CD14-positive monocyte (primary cell): ENCODE results near the gene CDCA3. TPM values are rescaled to one million over a fixed set of nuclear protein-coding genes. Genes with fewer than 3 reads are reported as not detected.

Source experiments
- DNase-seq, 3 donors: peaks; one replicate each; pipeline ENCODE4 v3.0.0-alpha.2; 2011 to 2022
- H2AFZ ChIP-seq: 2 replicates; pipeline ENCODE4 v1.6.0; 2012; ENCODE audit warnings: mild to moderate bottlenecking, low read depth, low read length, inconsistent platforms; ENCODE audit not compliant: insufficient read depth, poor library complexity, severe bottlenecking
- H3K27ac ChIP-seq, 2 donors: 1 replicate in 1 of 2; 2 replicates in 1 of 2; pipeline ENCODE4 v1.5.1; 2012 to 2013; ENCODE audit warnings: low read length in 2 of 2, control low read depth in 1 of 2, inconsistent platforms in 1 of 2, low read depth in 1 of 2, mild to moderate bottlenecking in 1 of 2
- H3K27me3 ChIP-seq, 2 donors: one replicate each; pipeline versions ENCODE4 v1.6.0 to v1.6.1; 2011 to 2013; ENCODE audit warnings: low read length in 2 of 2; ENCODE audit not compliant: control insufficient read depth in 2 of 2, insufficient read depth in 2 of 2
- H3K36me3 ChIP-seq, 2 donors: replicated peaks in 1 of 2; 1 replicate in 1 of 2; 2 replicates in 1 of 2; pipeline versions ENCODE4 v1.5.1 to v1.6.1; 2012 to 2013; ENCODE audit warnings: low read length in 2 of 2, control low read depth in 1 of 2, inconsistent platforms in 1 of 2, mild to moderate bottlenecking in 1 of 2; ENCODE audit not compliant: insufficient read depth in 2 of 2, control insufficient read depth in 1 of 2
- H3K4me1 ChIP-seq, 2 donors: 1 replicate in 1 of 2; 2 replicates in 1 of 2; pipeline versions ENCODE4 v1.5.1 to v1.6.1; 2012 to 2013; ENCODE audit warnings: low read length in 2 of 2, control low read depth in 1 of 2, inconsistent platforms in 1 of 2, mild to moderate bottlenecking in 1 of 2, moderate library complexity in 1 of 2; ENCODE audit not compliant: insufficient read depth in 2 of 2, control insufficient read depth in 1 of 2
- H3K4me2 ChIP-seq: replicated peaks from 2 replicates; pipeline ENCODE3; 2012; ENCODE audit warnings: low read length, moderate library complexity, mild to moderate bottlenecking; ENCODE audit not compliant: poor library complexity, severe bottlenecking; ENCODE audit errors: extremely low read depth
- H3K4me3 ChIP-seq, 3 experiments: fragments of 200-600 bp in 1 of 3; sonication (generic) in 1 of 3; replicated peaks in 1 of 3; 1 replicate in 2 of 3; 2 replicates in 1 of 3; pipeline ENCODE4 v1.5.1; 2011 to 2013; ENCODE audit warnings: low read length in 3 of 3, mild to moderate bottlenecking in 3 of 3, control low read depth in 2 of 3, low read depth in 2 of 3, inconsistent platforms in 1 of 3, moderate library complexity in 1 of 3
- H3K79me2 ChIP-seq: 2 replicates; pipeline ENCODE4 v1.6.0; 2012; ENCODE audit warnings: mild to moderate bottlenecking, control low read depth, inconsistent platforms, low read length, moderate library complexity; ENCODE audit not compliant: insufficient read depth
- H3K9ac ChIP-seq: 2 replicates; pipeline ENCODE4 v1.6.0; 2017; ENCODE audit warnings: low read length, mild to moderate bottlenecking; ENCODE audit not compliant: insufficient read depth, poor library complexity, severe bottlenecking
- H3K9me3 ChIP-seq, 2 donors: replicated peaks in 1 of 2; 1 replicate in 1 of 2; 2 replicates in 1 of 2; pipeline versions ENCODE4 v1.5.1 to v1.6.1; 2012 to 2013; ENCODE audit warnings: low read length in 2 of 2, control low read depth in 1 of 2; ENCODE audit not compliant: control insufficient read depth in 1 of 2, insufficient read depth in 1 of 2
- H4K20me1 ChIP-seq: 2 replicates; pipeline ENCODE4 v1.6.0; 2012; ENCODE audit warnings: mild to moderate bottlenecking, low read length, control low read depth, moderate library complexity; ENCODE audit not compliant: insufficient read depth
- H3K27ac Mint-ChIP-seq, 7 donors: one replicate each; pipeline ENCODE4 v1.8.0; 2020; ENCODE audit warnings: mild to moderate bottlenecking in 7 of 7, mixed read lengths in 7 of 7, moderate library complexity in 6 of 7, inconsistent platforms in 2 of 7
- H3K27me3 Mint-ChIP-seq, 3 donors: one replicate each; pipeline ENCODE4 v1.8.0; 2021 to 2022; ENCODE audit warnings: low read depth in 3 of 3, mild to moderate bottlenecking in 3 of 3, mixed read lengths in 3 of 3, moderate library complexity in 3 of 3, inconsistent platforms in 1 of 3
- H3K36me3 Mint-ChIP-seq, 2 donors: one replicate each; pipeline ENCODE4 v1.8.0; 2020; ENCODE audit warnings: mixed read lengths in 2 of 2, inconsistent platforms in 1 of 2, mild to moderate bottlenecking in 1 of 2
- H3K4me1 Mint-ChIP-seq: one replicate; pipeline ENCODE4 v1.8.0; 2020; ENCODE audit warnings: mild to moderate bottlenecking, mixed read lengths
- H3K4me3 Mint-ChIP-seq, 2 donors: one replicate each; pipeline ENCODE4 v1.8.0; 2020; ENCODE audit warnings: mild to moderate bottlenecking in 2 of 2, mixed read lengths in 2 of 2, moderate library complexity in 1 of 2
- H3K9me3 Mint-ChIP-seq, 7 donors: one replicate each; pipeline ENCODE4 v1.8.0; 2020 to 2022; ENCODE audit warnings: mixed read lengths in 7 of 7, mild to moderate bottlenecking in 6 of 7, moderate library complexity in 6 of 7, inconsistent platforms in 2 of 7
- CTCF ChIP-seq: fragments of 200-600 bp; IDR thresholded peaks from one replicate; pipeline ENCODE4 v1.8.0; 2022; ENCODE audit warnings: antibody characterized with exemption, mild to moderate bottlenecking
- WGBS: methylation state at CpG from one replicate; pipeline ENCODE4 v1.1.5; 2013; ENCODE audit warnings: missing lambda C conversion rate; ENCODE audit not compliant: insufficient coverage; 5-methylcytosine and 5-hydroxymethylcytosine counted together
- intact Hi-C, 2 donors: fragments of 100-400 bp; cut with micrococcal nuclease; formaldehyde crosslinking; loops; one replicate each; pipeline versions ENCODE4 v1.15.0 to v1.15.1; 2023
- polyA plus RNA-seq, 3 donors: library from polyadenylated mRNA; depleted of rRNA in 1 of 3; unstranded in 2 of 3; stranded (reverse) in 1 of 3; fragments of 300-500 nt in 2 of 3; fragments of >200 nt in 1 of 3; fragmentation: Illumina TruSeq in 2 of 3; gene quantifications; 1 replicate in 2 of 3; 2 replicates in 1 of 3; pipeline ENCODE4 v1.2.3, GENCODE V29; 2012 to 2021

The CDCA3 gene
- polyA plus RNA-seq, 3 donors = 0.57 to 0.61 (median 0.59) TPM

GRCh38 chr12:6824085-6824775 lies 26.9 kb downstream of the CDCA3 start:
- Histone ChIP-seq H3K4me1 (peaks cover 33 to 58% of the 10 kb centered on the region in 2 donors), H3K27ac (no peak overlapping the region), H3K9ac (no peak overlapping the region), H4K20me1 (peaks cover 32% of the 10 kb centered on the region), H3K79me2 (peaks cover 5% of the 10 kb centered on the region), H3K27me3 (peaks cover 6 to 36% of the 10 kb centered on the region in 2 donors), H3K9me3 (peaks cover 0 to under 1% of the 10 kb centered on the region in 2 donors), H2AFZ (no peak overlapping the region), H3K4me3 (no peak overlapping the region), H3K4me2 (no peak overlapping the region), H3K36me3 (peaks cover 10% of the 10 kb centered on the region in 2 donors)
- WGBS = 96% methylated on average over 26 of the region's 37 CpGs
- H3K27ac Mint-ChIP-seq = peak overlapping the region in 1 of 7 donors; percentile 45
- peaks cover 33 to 49% (median 34%) of the 10 kb centered on the region in 3 donors for H3K27me3 Mint-ChIP-seq
- H3K4me1 Mint-ChIP-seq = peaks cover 50% of the 10 kb centered on the region
- H3K36me3 Mint-ChIP-seq = peaks cover 31 to 37% of the 10 kb centered on the region in 2 donors
- no peak for DNase-seq
- H3K4me3 Mint-ChIP-seq = peak overlapping the region in 1 of 2 donors; percentile 54
- intact Hi-C loops = loop anchor here in 1 of 2 donors (5.0 kb wide), 1 partner anchor 207 kb away; no protein-coding TSS in a partner anchor
- H3K9me3 Mint-ChIP-seq = peaks cover 0 to 12% (median 8%) of the 10 kb centered on the region in 7 donors
- TF ChIP-seq CTCF = no peak

GRCh38 chr12:6823182-6824084 lies 27.7 kb downstream of the CDCA3 start:
- peaks cover 27 to 50% of the 10 kb centered on the region in 2 donors for H3K4me1 ChIP-seq
- H4K20me1 ChIP-seq = peaks cover 40% of the 10 kb centered on the region
- no peak overlapping the region for H3K9ac ChIP-seq
- H3K4me2 ChIP-seq = no peak overlapping the region
- H3K27me3 ChIP-seq = peaks cover 2 to 31% of the 10 kb centered on the region in 2 donors
- intact Hi-C loops = loop anchor here in 1 of 2 donors (2.0 to 5.0 kb wide), 2 partner anchors 69 to 206 kb away; no protein-coding TSS in a partner anchor
- TF ChIP-seq CTCF = no peak
- peaks cover 15 to 18% of the 10 kb centered on the region in 2 donors for H3K36me3 ChIP-seq
- Mint-ChIP-seq H3K27me3 (peaks cover 27 to 43% (median 28%) of the 10 kb centered on the region in 3 donors), H3K9me3 (peaks cover 0 to 7% (median 4%) of the 10 kb centered on the region in 7 donors), H3K4me3 (peak overlapping the region in 1 of 2 donors; percentile 65), H3K4me1 (peaks cover 45% of the 10 kb centered on the region), H3K27ac (no peak overlapping the region), H3K36me3 (peaks cover 39% of the 10 kb centered on the region in 2 donors)
- H2AFZ ChIP-seq = no peak overlapping the region
- no peaks in the 10 kb centered on the region for H3K9me3 ChIP-seq
- H3K27ac ChIP-seq = no peak overlapping the region
- WGBS = 100% methylated on average over 9 of the region's 12 CpGs
- no peak for DNase-seq
- peaks cover 5% of the 10 kb centered on the region for H3K79me2 ChIP-seq
- H3K4me3 ChIP-seq = no peak overlapping the region
